ENCODE results near the gene ZNF335. TPM values are rescaled to one million over a fixed set of nuclear protein-coding genes. Genes with fewer than 3 reads are reported as not detected.

The ZNF335 gene
- total RNA-seq, 1 experiment from 2014 or later, result 26.9 TPM

DNA sequence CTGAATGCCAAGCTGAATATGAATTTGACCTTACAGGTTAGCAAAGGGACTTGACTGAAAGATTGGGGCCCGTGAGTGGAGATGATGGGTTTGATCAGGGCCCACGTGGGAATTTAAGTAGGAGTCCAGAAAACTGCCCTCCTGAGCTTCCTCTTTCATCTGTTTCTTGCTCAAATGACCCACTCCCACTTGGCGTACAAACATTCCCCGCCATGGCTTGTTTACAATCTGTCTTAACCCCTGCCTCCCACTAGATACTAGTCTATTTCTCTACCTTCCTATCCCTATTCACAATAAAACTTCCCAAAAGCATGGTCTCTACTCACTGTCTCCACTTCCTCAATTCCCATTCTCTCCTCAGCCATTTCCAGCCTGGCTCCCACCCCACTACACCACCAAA is 46.1 kb upstream of the ZNF335 start:
- Mint-ChIP-seq H3K4me1 (ENCODE audit: insufficient read depth, unreplicated experiment) (peaks cover 6% of the 10 kb centered on the region), H3K27ac (ENCODE audit: low read depth, unreplicated experiment) (no peak overlapping the region), H3K36me3 (ENCODE audit: insufficient read depth, unreplicated experiment) (no peaks in the 10 kb centered on the region), H3K9me3 (ENCODE audit: unreplicated experiment) (no peaks in the 10 kb centered on the region), H3K4me3 (ENCODE audit: unreplicated experiment) (no peak overlapping the region), H3K27me3 (ENCODE audit: insufficient read depth, unreplicated experiment) (peaks cover 31% of the 10 kb centered on the region)
- TF ChIP-seq CTCF (IDR thresholded peaks at IDR 0.05; ENCODE audit: unreplicated experiment), result no peak
- BruUV-seq (replicated peaks), result no TSS peak
- intact Hi-C loops (cut with micrococcal nuclease), result no loop called here
- DNase-seq (ENCODE audit: unreplicated experiment), result no peak
- POLR2A ChIA-PET, result no interaction called here
- CTCF ChIA-PET, result interaction anchor here (0.6 to 1.7 kb wide), 7 partner anchors 10 to 1300 kb away, joined by 3 to 8 read pairs (median 5); partner anchors contain the start of gene MMP9

- no TSS peak for BruUV-seq (replicated peaks)
These were observed 45.3 kb upstream of the ZNF335 start for GRCh38 chr20:46017272-46017671.

DNA sequence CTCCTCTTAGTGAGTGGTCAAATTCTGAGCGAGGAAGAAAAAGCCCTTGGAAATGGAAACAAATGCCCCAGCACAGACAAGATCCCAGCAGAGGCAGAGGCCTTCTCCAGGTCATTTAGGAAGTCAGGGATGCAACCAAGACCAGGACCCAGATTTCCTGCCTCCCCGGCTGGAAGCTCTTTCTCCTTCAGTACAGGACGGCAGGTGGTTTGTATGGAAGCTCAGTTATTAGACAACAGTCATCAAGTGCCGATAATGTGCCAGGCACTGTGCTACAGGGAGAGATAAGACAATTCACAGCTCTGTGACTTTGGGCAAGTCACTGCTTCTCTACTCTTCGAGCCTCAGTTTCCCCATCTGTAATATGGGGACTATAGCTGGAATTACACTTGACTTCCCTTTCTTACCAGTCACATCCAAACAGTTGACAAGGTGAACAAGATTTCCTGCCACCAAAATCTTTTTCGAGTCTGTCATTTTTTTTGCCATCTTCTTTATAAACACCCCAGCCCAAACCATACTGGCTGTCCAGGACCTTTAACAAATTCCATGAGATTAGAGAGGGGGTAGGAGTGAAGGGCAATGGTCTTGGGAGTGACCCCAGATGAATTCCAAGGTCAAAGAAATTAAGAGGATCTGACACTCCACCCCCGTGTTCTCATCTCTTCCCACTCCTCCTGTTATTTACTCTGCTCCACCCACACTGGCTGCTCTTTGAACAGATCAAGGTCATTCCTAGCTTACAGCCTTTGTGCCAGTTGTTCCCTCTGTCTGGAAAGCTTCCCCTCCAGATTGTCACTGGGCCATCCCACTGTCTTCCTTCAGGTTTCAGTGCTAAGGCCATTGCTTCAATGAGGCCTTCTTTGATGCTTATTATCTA is 42.8 kb upstream of the ZNF335 start:
- Mint-ChIP-seq H3K27ac (ENCODE audit: low read depth, unreplicated experiment) (no peak overlapping the region), H3K27me3 (ENCODE audit: insufficient read depth, unreplicated experiment) (peaks cover 34% of the 10 kb centered on the region), H3K4me1 (ENCODE audit: insufficient read depth, unreplicated experiment) (no peaks in the 10 kb centered on the region), H3K9me3 (ENCODE audit: unreplicated experiment) (no peaks in the 10 kb centered on the region), H3K36me3 (ENCODE audit: insufficient read depth, unreplicated experiment) (no peaks in the 10 kb centered on the region), H3K4me3 (ENCODE audit: unreplicated experiment) (no peak overlapping the region)
- intact Hi-C loops (cut with micrococcal nuclease), result loop anchor here (1.0 kb wide), 1 partner anchor 27 kb away; no protein-coding TSS in a partner anchor
- no peak for DNase-seq (ENCODE audit: unreplicated experiment)
- ChIA-PET CTCF (interaction anchor here (0.5 to 4.7 kb wide), 47 partner anchors 8 to 609 kb away, joined by 3 to 146 read pairs (median 4); partner anchors contain the start of genes ELMO2 and SLC12A5), POLR2A (interaction anchor here (0.6 to 4.0 kb wide), 13 partner anchors 10 to 349 kb away, joined by 3 to 13 read pairs (median 3); no protein-coding TSS in a partner anchor)
- TF ChIP-seq CTCF (IDR thresholded peaks at IDR 0.05; ENCODE audit: unreplicated experiment), result no peak
- BruUV-seq (replicated peaks), result no TSS peak

More at GRCh38 chr20:46017272-46017671, 45.3 kb upstream of the ZNF335 start:
- no peak for TF ChIP-seq CTCF (IDR thresholded peaks at IDR 0.05; ENCODE audit: unreplicated experiment)
- H3K4me3 Mint-ChIP-seq (ENCODE audit: unreplicated experiment), result no peak overlapping the region
- H3K9me3 Mint-ChIP-seq (ENCODE audit: unreplicated experiment), result no peaks in the 10 kb centered on the region
- CTCF ChIA-PET, result interaction anchor here (0.7 to 1.7 kb wide), 6 partner anchors 30 to 332 kb away, joined by 3 to 8 read pairs (median 5); no protein-coding TSS in a partner anchor
- no peaks in the 10 kb centered on the region for H3K36me3 Mint-ChIP-seq (ENCODE audit: insufficient read depth, unreplicated experiment)
- peaks cover 6% of the 10 kb centered on the region for H3K4me1 Mint-ChIP-seq (ENCODE audit: insufficient read depth, unreplicated experiment)
- DNase-seq (ENCODE audit: unreplicated experiment), result no peak
- POLR2A ChIA-PET, result no interaction called here
- H3K27ac Mint-ChIP-seq (ENCODE audit: low read depth, unreplicated experiment), result no peak overlapping the region
- intact Hi-C loops (cut with micrococcal nuclease), result no loop called here
- peaks cover 28% of the 10 kb centered on the region for H3K27me3 Mint-ChIP-seq (ENCODE audit: insufficient read depth, unreplicated experiment)

DNA sequence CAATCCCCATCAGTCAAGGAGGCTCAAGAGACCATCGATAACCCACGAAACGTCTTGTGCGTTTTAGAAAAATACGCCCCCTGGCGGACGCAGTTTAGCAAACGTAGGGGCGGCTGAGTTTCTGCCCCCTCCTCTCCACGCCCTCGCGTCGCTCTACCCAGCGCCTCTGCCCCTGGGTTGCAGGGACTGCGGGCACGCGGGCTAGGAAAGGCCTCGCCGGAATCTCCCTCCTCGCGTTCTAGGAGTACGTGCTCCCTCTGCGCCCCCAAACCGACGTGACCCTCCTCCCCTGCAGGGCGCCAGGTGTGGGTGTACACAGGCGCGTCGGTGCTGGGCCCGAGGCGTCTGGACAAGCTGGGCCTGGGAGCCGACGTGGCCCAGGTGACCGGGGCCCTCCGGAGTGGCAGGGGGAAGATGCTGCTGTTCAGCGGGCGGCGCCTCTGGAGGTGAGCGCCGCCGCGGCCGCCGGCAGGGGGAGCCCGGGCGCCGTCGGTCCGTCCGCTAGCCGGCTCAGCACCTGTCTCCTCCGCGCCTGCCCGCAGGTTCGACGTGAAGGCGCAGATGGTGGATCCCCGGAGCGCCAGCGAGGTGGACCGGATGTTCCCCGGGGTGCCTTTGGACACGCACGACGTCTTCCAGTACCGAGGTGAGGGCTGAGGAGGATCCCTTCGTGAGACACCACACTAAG is 42.0 kb upstream of the ZNF335 start:
- no TSS peak for BruUV-seq (replicated peaks)
- CTCF ChIA-PET, result interaction anchor here (0.5 to 4.7 kb wide), 58 partner anchors 9 to 610 kb away, joined by 3 to 146 read pairs (median 4); partner anchors contain the start of genes ELMO2 and SLC12A5
- no peak overlapping the region for H3K4me3 Mint-ChIP-seq (ENCODE audit: unreplicated experiment)
- peak; percentile 74 for TF ChIP-seq CTCF (IDR thresholded peaks at IDR 0.05; ENCODE audit: unreplicated experiment)
- no peak overlapping the region for H3K27ac Mint-ChIP-seq (ENCODE audit: low read depth, unreplicated experiment)
- H3K36me3 Mint-ChIP-seq (ENCODE audit: insufficient read depth, unreplicated experiment), result no peaks in the 10 kb centered on the region
- H3K4me1 Mint-ChIP-seq (ENCODE audit: insufficient read depth, unreplicated experiment), result no peaks in the 10 kb centered on the region
- DNase-seq (ENCODE audit: unreplicated experiment), result peak; percentile 52
- H3K27me3 Mint-ChIP-seq (ENCODE audit: insufficient read depth, unreplicated experiment), result peaks cover 31% of the 10 kb centered on the region
- no peaks in the 10 kb centered on the region for H3K9me3 Mint-ChIP-seq (ENCODE audit: unreplicated experiment)
- intact Hi-C loops (cut with micrococcal nuclease), result loop anchor here (1.0 kb wide), 1 partner anchor 27 kb away; no protein-coding TSS in a partner anchor
- POLR2A ChIA-PET, result interaction anchor here (0.6 to 4.0 kb wide), 9 partner anchors 9 to 350 kb away, joined by 3 to 13 read pairs (median 3); no protein-coding TSS in a partner anchor
